Endodermal cell (in vitro differentiated cells): ENCODE results near the gene SNTB2. TPM values are rescaled to one million over a fixed set of nuclear protein-coding genes. Genes with fewer than 3 reads are reported as not detected.

Experiments used
- DNase-seq: peaks from one replicate; pipeline ENCODE4 v3.0.0-alpha.2; 2017
- H3K27ac ChIP-seq: 2 replicates; pipeline ENCODE4 v1.5.1; 2013; ENCODE audit warnings: mild to moderate bottlenecking, low read depth, low read length, moderate library complexity
- H3K27me3 ChIP-seq: 2 replicates; pipeline ENCODE4 v1.6.1; 2013; ENCODE audit warnings: mild to moderate bottlenecking, low read length, moderate library complexity; ENCODE audit not compliant: insufficient read depth, control insufficient read depth, poor library complexity, severe bottlenecking
- H3K36me3 ChIP-seq: 2 replicates; pipeline ENCODE4 v1.7.0; 2013; ENCODE audit warnings: mild to moderate bottlenecking, low read length, moderate library complexity; ENCODE audit not compliant: control insufficient read depth, insufficient read depth
- H3K4me1 ChIP-seq: one replicate; pipeline ENCODE4 v1.7.0; 2013; ENCODE audit warnings: low read length; ENCODE audit not compliant: control insufficient read depth, insufficient read depth
- H3K4me3 ChIP-seq: 2 replicates; pipeline ENCODE4 v1.5.1; 2013; ENCODE audit warnings: mild to moderate bottlenecking, low read length, moderate library complexity
- H3K9ac ChIP-seq: 2 replicates; pipeline ENCODE4 v1.6.1; 2013; ENCODE audit warnings: mild to moderate bottlenecking, low read length, moderate library complexity; ENCODE audit not compliant: poor library complexity, severe bottlenecking; ENCODE audit errors: extremely low read depth
- H3K9me3 ChIP-seq: 2 replicates; pipeline ENCODE4 v1.6.1; 2013; ENCODE audit warnings: mild to moderate bottlenecking, low read length, moderate library complexity; ENCODE audit not compliant: control insufficient read depth
- H3K27ac Mint-ChIP-seq: 2 replicates; pipeline ENCODE4 v1.8.0; 2020; ENCODE audit warnings: mixed read lengths
- H3K27me3 Mint-ChIP-seq: 2 replicates; pipeline ENCODE4 v1.8.0; 2021; ENCODE audit warnings: mild to moderate bottlenecking, mixed read lengths; ENCODE audit not compliant: insufficient read depth
- H3K36me3 Mint-ChIP-seq: 2 replicates; pipeline ENCODE4 v1.8.0; 2020; ENCODE audit warnings: low read depth, mixed read lengths
- H3K4me1 Mint-ChIP-seq: 2 replicates; pipeline ENCODE4 v1.8.0; 2020; ENCODE audit warnings: mixed read lengths
- H3K4me3 Mint-ChIP-seq: 2 replicates; pipeline ENCODE4 v1.8.0; 2020; ENCODE audit warnings: mild to moderate bottlenecking, moderate library complexity, mixed read lengths
- H3K9me3 Mint-ChIP-seq: 2 replicates; pipeline ENCODE4 v1.8.0; 2020; ENCODE audit warnings: mild to moderate bottlenecking, mixed read lengths
- WGBS, 2 experiments: methylation state at CpG; one replicate each; pipeline versions ENCODE4 v1.1.5 to v1.1.7; 2013; ENCODE audit warnings: missing lambda C conversion rate in 2 of 2, mixed read lengths in 1 of 2; ENCODE audit not compliant: insufficient coverage in 1 of 2, insufficient read length in 1 of 2; 5-methylcytosine and 5-hydroxymethylcytosine counted together
- total RNA-seq, 2 donors: library from RNA; stranded (reverse); fragmentation: NEBNext Ultra II Directional in 1 of 2; extraction: Animal tissue kit (Norgen Biotek cat#: 25700) in 1 of 2; gene quantifications; 2 replicates in 1 of 2; 3 replicates in 1 of 2; pipeline ENCODE4 v1.2.1, GENCODE V29; 2021
- TF ChIP-seq, protein P1 (sequence below): fragments of 200-600 bp; sonication (generic); conservative IDR thresholded peaks from 2 replicates; pipeline ENCODE4 v1.5.0; 2021; ENCODE audit warnings: antibody characterized with exemption, mild to moderate bottlenecking

Gene SNTB2
- total RNA-seq, 2 donors from 2014 or later: 15.4 to 24.1 TPM

DNA sequence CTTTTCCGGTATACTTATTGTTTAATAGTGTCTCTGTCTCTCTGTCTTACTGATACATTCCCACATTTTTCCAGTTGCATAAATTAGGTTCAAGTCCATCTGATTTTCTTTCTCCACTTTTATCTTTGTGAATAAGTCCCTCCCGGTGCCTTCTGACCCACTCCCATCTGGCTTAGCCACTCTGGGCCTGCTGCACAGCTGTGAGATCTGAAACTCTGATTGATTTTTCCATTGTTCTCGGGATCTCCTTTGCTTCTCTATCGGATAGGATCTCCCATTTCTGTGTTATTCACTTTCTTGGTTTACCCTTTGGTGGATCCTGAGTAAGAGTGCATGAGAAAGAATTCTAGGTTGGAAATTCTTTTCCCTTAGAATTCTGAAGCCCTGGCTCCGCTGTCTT, 46.0 kb upstream of the SNTB2 start:
- H3K27me3 Mint-ChIP-seq: no peaks in the 10 kb centered on the region
- H3K4me1 Mint-ChIP-seq: no peaks in the 10 kb centered on the region
- Histone ChIP-seq H3K4me1 (no peaks in the 10 kb centered on the region), H3K27me3 (no peaks in the 10 kb centered on the region), H3K9ac (no peak overlapping the region), H3K9me3 (no peaks in the 10 kb centered on the region), H3K4me3 (no peak overlapping the region), H3K27ac (no peak overlapping the region), H3K36me3 (peaks cover 89% of the 10 kb centered on the region)
- H3K27ac Mint-ChIP-seq: no peak overlapping the region
- H3K9me3 Mint-ChIP-seq: no peaks in the 10 kb centered on the region
- no peak overlapping the region for H3K4me3 Mint-ChIP-seq
- peaks cover 74% of the 10 kb centered on the region for H3K36me3 Mint-ChIP-seq
- no peak for DNase-seq
- TF ChIP-seq, protein P1, sequence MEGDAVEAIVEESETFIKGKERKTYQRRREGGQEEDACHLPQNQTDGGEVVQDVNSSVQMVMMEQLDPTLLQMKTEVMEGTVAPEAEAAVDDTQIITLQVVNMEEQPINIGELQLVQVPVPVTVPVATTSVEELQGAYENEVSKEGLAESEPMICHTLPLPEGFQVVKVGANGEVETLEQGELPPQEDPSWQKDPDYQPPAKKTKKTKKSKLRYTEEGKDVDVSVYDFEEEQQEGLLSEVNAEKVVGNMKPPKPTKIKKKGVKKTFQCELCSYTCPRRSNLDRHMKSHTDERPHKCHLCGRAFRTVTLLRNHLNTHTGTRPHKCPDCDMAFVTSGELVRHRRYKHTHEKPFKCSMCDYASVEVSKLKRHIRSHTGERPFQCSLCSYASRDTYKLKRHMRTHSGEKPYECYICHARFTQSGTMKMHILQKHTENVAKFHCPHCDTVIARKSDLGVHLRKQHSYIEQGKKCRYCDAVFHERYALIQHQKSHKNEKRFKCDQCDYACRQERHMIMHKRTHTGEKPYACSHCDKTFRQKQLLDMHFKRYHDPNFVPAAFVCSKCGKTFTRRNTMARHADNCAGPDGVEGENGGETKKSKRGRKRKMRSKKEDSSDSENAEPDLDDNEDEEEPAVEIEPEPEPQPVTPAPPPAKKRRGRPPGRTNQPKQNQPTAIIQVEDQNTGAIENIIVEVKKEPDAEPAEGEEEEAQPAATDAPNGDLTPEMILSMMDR: no peak
- 94 to 97% methylated on average over 3 to 5 of the region's 5 CpGs for WGBS, 2 experiments

DNA sequence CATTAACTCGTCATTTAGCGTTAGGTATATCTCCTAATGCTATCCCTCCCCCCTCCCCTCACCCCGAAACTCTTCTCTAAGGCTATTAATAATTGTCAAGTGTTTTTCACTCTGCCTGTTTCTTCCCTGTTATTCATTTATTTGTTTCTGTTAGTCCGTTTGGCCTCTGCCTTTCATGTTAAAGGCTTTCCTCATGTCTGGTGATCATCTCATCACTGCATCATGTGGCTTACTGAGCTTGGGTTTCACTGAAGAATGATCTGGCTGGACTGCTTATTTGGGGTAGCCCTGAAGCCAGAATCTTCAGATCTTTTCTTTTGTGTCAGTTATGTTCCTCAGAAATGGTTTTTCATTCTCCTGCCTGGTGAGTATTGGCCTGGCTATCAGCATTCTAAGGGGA, 45.0 kb upstream of the SNTB2 start:
- H3K36me3 Mint-ChIP-seq: peaks cover 74% of the 10 kb centered on the region
- H3K27ac Mint-ChIP-seq: no peak overlapping the region
- DNase-seq: no peak
- H3K9me3 Mint-ChIP-seq: no peaks in the 10 kb centered on the region
- WGBS, 2 experiments: 90 to 96% methylated on average over 2 to 3 of the region's 4 CpGs
- Histone ChIP-seq H3K9me3 (no peaks in the 10 kb centered on the region), H3K4me3 (no peak overlapping the region), H3K4me1 (no peaks in the 10 kb centered on the region), H3K27me3 (no peaks in the 10 kb centered on the region), H3K9ac (no peak overlapping the region), H3K36me3 (peaks cover 85% of the 10 kb centered on the region), H3K27ac (no peak overlapping the region)
- H3K4me1 Mint-ChIP-seq: no peaks in the 10 kb centered on the region
- H3K27me3 Mint-ChIP-seq: no peaks in the 10 kb centered on the region
- TF ChIP-seq, protein P1: no peak
- no peak overlapping the region for H3K4me3 Mint-ChIP-seq

DNA sequence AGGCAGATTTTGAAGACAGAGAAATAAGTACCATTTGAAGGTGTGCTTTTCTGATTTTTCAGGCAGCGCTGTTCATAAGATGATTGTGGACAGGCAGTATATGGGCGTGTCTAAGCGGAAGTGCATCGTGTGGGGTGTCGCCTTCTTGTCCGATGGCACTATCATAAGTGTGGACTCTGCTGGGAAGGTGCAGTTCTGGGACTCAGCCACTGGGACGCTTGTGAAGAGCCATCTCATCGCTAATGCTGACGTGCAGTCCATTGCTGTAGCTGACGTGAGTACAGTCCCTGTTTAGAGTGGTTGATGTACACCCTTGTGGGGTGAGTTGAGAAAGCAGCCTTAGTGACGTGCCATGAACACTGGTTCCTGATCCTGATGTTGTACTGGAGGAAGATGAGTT, 43.8 kb upstream of the SNTB2 start:
- Mint-ChIP-seq H3K4me1 (no peaks in the 10 kb centered on the region), H3K27me3 (no peaks in the 10 kb centered on the region), H3K27ac (no peak overlapping the region), H3K36me3 (peaks cover 70% of the 10 kb centered on the region), H3K9me3 (no peaks in the 10 kb centered on the region), H3K4me3 (no peak overlapping the region)
- no peak overlapping the region for H3K4me3 ChIP-seq
- H3K36me3 ChIP-seq: peaks cover 80% of the 10 kb centered on the region
- no peak overlapping the region for H3K27ac ChIP-seq
- TF ChIP-seq, protein P1: no peak
- WGBS, 2 experiments: 94 to 96% methylated on average over 11 of the region's 11 CpGs
- H3K9me3 ChIP-seq: no peaks in the 10 kb centered on the region
- H3K27me3 ChIP-seq: no peaks in the 10 kb centered on the region
- H3K9ac ChIP-seq: no peak overlapping the region
- no peak for DNase-seq
- no peaks in the 10 kb centered on the region for H3K4me1 ChIP-seq
